Stomach smooth muscle (tissue), 2 donors: ENCODE results near the gene ENG.

ENCODE experiments used
- H3K27ac ChIP-seq: one replicate; pipeline ENCODE4 v1.7.0; 2013; ENCODE audit warnings: mild to moderate bottlenecking, low read length, inconsistent platforms
- H3K27me3 ChIP-seq, 2 donors: one replicate each; pipeline ENCODE4 v1.7.0; 2013; ENCODE audit warnings: low read length in 2 of 2; ENCODE audit not compliant: insufficient read depth in 2 of 2, control insufficient read depth in 1 of 2
- H3K36me3 ChIP-seq, 2 donors: one replicate each; pipeline ENCODE4 v1.7.0; 2013; ENCODE audit warnings: low read length in 2 of 2; ENCODE audit not compliant: control insufficient read depth in 2 of 2, insufficient read depth in 2 of 2
- H3K4me1 ChIP-seq: one replicate; pipeline ENCODE4 v1.7.0; 2013; ENCODE audit warnings: low read length; ENCODE audit not compliant: control insufficient read depth, insufficient read depth
- H3K4me3 ChIP-seq, 2 donors: one replicate each; pipeline ENCODE4 v1.7.0; 2013; ENCODE audit warnings: low read length in 2 of 2
- H3K9ac ChIP-seq, 2 donors: one replicate each; pipeline ENCODE4 v1.7.0; 2013; ENCODE audit warnings: low read length in 2 of 2, mild to moderate bottlenecking in 1 of 2
- H3K9me3 ChIP-seq, 2 donors: one replicate each; pipeline ENCODE4 v1.7.0; 2013; ENCODE audit warnings: low read length in 2 of 2; ENCODE audit not compliant: control insufficient read depth in 2 of 2
- donor health status: healthy.
- donor health status: Pancreatic carcinoma.

Gene ENG

DNA sequence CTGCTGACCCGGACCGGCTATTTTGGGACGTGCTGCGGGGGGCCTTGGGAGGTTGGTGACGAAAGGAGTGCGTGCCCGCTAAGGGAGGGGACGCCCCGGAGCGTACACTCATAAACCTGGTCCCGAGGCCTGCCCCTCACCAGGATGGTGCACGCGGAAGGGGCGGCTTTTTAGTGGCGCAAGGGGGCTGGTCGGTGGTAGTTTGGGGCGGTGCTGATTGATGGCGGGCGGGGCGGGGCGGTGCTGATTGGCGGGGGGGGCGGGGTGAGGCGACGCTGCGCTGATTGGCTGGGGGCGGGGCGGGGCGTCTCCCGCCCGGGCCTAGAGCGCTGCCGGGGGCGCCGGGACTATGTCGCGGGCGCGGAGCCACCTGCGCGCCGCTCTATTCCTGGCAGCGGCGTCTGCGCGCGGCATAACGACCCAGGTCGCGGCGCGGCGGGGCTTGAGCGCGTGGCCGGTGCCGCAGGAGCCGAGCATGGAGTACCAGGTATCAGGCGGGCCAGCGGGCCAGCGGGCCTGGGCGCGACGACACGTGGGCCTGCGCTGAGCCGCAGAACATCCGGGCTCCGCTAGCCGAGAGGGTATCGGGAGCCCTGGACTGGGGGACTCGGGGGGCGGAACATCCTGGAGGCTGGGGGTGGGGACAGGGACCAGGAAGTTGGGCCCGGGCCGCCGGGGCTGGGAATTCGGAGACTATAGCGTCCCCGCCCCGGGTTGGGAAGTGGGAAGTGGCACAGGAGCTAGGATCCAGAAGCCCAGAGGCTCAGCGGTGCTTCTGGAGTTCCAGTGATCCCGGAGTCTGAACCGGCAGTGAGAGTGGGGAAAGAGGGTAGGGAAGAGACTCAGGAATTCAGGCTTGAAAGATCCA is 51.6 kb downstream of the ENG start, which contains the start of gene FPGS:
Gene FPGS, plus strand, starts transcription at position 307 of the 868 bp plus-strand sequence. Its CDS starts 43 bp downstream, at position 350.
- H3K4me1 ChIP-seq = peaks cover 34% of the 10 kb centered on the region
- peak within 1 kb of the TSS; percentile 69 to 86 for H3K4me3 ChIP-seq
- no peaks in the 10 kb centered on the region for H3K27me3 ChIP-seq
- peak within 1 kb of the TSS; percentile 81 for H3K27ac ChIP-seq
- peak within 1 kb of the TSS; percentile 75 to 94 for H3K9ac ChIP-seq
- no peaks in the 10 kb centered on the region for H3K9me3 ChIP-seq
- peaks cover 9 to 13% of the 10 kb centered on the region in 2 donors for H3K36me3 ChIP-seq

DNA sequence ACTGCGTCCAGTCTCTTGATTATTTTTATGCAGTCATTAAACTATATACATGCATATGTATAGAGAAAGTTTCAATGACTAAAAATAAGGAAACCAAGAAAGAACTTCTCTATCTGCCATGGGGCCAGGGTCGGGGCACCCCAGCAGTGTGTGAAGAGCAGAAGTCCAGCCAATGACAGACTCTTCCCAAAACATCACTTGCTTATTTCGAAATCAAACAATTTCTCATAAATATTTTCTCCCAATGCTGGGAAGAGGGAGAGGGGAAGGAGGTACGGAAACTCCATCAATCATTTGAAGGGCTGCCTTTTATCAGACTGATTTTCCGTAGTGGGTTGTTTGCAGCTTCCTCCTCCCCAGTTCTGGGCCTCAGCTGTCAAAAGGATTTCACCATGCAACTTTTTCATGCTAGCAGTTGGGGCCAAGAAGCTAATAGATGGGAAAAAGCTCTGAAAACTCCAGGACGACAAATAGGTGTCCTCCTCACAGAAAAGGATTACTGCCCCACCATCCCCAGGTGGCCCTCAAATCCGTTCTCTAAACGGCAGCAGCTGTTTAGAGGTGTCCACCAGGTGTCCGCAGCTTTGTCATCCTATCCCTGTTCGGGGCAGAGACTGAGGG is 52.4 kb downstream of the ENG start:
- H3K36me3 ChIP-seq = peaks cover 3 to 7% of the 10 kb centered on the region in 2 donors
- H3K27ac ChIP-seq = peak overlapping the region; percentile 81
- H3K9ac ChIP-seq = peak overlapping the region; percentile 43 to 80
- peaks cover 29% of the 10 kb centered on the region for H3K4me1 ChIP-seq
- no peaks in the 10 kb centered on the region for H3K27me3 ChIP-seq
- no peaks in the 10 kb centered on the region for H3K9me3 ChIP-seq
- peak overlapping the region; percentile 54 to 86 for H3K4me3 ChIP-seq

DNA sequence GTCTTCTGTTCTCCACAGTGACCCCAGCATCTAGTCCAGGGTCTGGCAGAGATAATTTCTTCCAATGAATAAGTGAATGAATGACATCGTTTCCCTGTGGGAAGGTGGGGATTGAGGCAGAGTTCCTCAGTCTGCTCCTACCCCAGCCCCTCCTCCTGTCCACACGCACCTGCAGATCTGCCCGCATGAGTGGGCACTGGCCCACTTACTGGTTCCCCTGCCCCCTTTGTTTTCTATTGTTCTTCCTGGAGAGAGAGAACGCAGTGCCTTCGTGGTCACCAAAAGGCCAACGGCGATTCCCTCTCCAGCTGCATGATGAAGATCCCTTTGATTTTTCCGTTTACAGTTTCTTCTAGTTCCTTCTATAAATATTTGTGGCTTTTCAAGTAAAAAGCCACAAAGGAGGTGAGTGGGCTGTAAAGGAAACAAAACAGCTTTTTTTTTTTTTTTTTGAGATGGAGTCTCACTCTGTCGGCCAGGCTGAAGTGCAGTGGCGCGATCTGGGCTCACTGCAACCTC is 57.5 kb downstream of the ENG start:
- no peaks in the 10 kb centered on the region for H3K9me3 ChIP-seq
- peaks cover 10% of the 10 kb centered on the region for H3K4me1 ChIP-seq
- peak overlapping the region in 1 of 2 donors; percentile 29 for H3K9ac ChIP-seq
- H3K27me3 ChIP-seq = no peaks in the 10 kb centered on the region
- no peak overlapping the region for H3K27ac ChIP-seq
- H3K4me3 ChIP-seq = no peak overlapping the region
- peaks cover 0 to 6% of the 10 kb centered on the region in 2 donors for H3K36me3 ChIP-seq

GRCh38 chr9:127796225-127796813 is 58.1 kb downstream of the ENG start:
- Histone ChIP-seq H3K9me3 (no peaks in the 10 kb centered on the region), H3K36me3 (peaks cover 0 to 10% of the 10 kb centered on the region in 2 donors), H3K4me3 (no peak overlapping the region), H3K9ac (no peak overlapping the region), H3K27ac (no peak overlapping the region), H3K27me3 (no peaks in the 10 kb centered on the region), H3K4me1 (peaks cover 9% of the 10 kb centered on the region)

- H3K27ac ChIP-seq = no peak overlapping the region
- peaks cover 9% of the 10 kb centered on the region for H3K4me1 ChIP-seq
- peaks cover 18 to 26% of the 10 kb centered on the region in 2 donors for H3K36me3 ChIP-seq
- H3K9ac ChIP-seq = no peak overlapping the region
- H3K9me3 ChIP-seq = no peaks in the 10 kb centered on the region
- H3K4me3 ChIP-seq = no peak overlapping the region
- H3K27me3 ChIP-seq = no peaks in the 10 kb centered on the region
Observed at GRCh38 chr9:127794001-127794791, 60.3 kb downstream of the ENG start.

DNA sequence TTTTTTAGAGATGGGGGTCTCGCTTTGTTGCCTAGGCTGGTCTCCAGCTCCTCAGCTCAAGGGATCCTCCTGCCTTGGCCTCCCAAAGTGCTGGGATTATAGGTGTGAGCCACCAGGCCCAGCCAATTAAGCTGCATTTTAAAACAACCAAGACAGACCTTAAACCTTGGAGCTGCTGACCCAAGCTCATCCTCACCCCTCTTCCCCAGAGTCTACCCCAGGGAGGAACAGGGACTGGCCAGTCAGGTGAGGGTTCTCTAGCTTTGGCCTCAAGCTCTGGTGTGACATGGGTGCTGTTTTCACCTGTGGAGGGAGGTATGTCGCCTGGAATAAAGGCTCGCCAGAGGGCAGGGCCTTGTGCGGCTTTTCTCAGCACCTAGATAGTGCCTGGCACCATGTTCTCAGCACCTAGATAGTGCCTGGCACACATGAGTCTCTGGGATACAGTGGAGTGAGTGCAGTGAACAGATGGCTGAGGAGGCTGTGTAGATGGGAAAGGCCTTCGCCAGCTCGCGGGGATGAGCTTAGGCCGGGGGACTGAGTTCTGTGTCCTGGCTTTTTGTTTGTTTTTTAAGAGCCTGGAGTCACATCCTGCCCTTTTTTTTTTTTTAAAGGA is 61.3 kb downstream of the ENG start:
- H3K9ac ChIP-seq = peak overlapping the region in 1 of 2 donors; percentile 21
- peaks cover 9% of the 10 kb centered on the region for H3K4me1 ChIP-seq
- peaks cover 28 to 35% of the 10 kb centered on the region in 2 donors for H3K36me3 ChIP-seq
- no peaks in the 10 kb centered on the region for H3K27me3 ChIP-seq
- no peak overlapping the region for H3K27ac ChIP-seq
- H3K4me3 ChIP-seq = no peak overlapping the region
- no peaks in the 10 kb centered on the region for H3K9me3 ChIP-seq

DNA sequence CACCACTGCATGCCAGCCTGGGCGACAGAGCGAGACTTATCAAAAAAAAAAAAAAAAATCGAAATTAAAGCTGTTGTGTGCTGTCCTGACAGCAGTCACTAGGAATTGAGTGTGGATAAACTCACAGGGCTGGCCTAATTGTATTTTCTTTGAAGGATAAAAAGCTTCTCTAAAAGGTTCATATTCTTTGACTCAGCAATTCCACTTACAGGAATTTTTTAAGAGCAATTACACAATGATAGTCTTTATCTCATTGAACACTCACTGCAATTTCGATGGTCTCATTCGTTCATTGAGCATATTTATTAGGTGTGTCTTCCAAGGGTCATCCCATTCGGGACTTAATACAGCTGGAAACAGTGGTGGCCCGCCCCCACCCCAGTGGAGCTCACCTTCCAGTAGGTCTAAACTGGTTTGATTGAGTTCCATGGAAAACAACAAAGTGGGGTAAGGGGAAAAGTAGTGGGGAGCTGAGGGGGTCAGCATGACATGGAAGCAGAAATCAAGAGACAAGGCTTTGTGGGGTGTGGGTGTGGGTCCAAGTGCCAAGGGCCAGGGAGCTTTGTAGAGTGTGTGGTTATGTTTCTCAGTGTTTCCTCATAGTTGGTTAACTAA is 61.9 kb downstream of the ENG start:
- H3K27ac ChIP-seq = no peak overlapping the region
- H3K4me1 ChIP-seq = peaks cover 15% of the 10 kb centered on the region

GRCh38 chr9:127791085-127791484 is 63.4 kb downstream of the ENG start:
- Histone ChIP-seq H3K4me1 (peaks cover 17% of the 10 kb centered on the region), H3K36me3 (peaks cover 39 to 45% of the 10 kb centered on the region in 2 donors), H3K27ac (no peak overlapping the region), H3K9me3 (no peaks in the 10 kb centered on the region), H3K9ac (no peak overlapping the region), H3K4me3 (no peak overlapping the region), H3K27me3 (no peaks in the 10 kb centered on the region)

More for the DNA sequence above, 61.9 kb downstream of the ENG start:
- H3K4me3 ChIP-seq = no peak overlapping the region
- no peaks in the 10 kb centered on the region for H3K9me3 ChIP-seq
- no peaks in the 10 kb centered on the region for H3K27me3 ChIP-seq
- H3K36me3 ChIP-seq = peaks cover 34 to 41% of the 10 kb centered on the region in 2 donors
- no peak overlapping the region for H3K9ac ChIP-seq

DNA sequence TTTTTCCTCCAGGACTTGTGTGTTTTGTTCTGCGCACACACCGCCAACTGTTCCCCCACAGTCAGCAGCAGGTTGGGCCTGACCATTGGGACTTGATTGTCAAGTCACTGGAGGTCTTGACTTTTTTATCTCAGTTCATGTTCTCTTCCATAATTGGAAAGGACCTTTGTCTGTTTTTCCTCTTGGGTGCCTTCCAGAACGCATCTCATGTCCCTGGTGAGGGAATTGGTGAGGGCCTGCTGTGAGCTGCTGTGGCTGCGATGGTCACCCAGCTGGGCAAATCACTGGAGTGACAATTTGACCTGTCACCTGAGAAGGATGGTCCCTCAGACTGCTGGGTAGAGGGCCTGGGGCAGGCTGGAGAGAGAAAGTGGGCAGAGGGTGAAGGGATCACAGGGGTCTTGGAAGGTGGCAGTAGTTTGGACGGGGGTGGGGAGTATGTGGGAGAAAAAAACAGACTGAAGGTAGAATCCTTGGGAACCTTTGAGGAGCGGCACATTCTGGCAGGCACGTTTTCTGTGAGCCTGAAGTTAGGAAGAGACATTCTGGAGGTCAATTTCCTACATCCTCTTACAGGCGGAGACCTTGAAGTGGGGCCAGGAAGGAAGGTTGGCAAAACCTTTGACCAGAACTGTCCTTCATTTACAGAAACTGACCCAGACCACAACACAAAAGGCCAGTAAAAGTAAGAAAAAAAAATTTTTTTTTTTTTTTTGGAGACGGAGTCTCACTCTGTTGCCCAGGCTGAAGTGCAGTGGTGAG is 64.2 kb downstream of the ENG start:
- Histone ChIP-seq H3K9me3 (no peaks in the 10 kb centered on the region), H3K4me1 (peaks cover 17% of the 10 kb centered on the region), H3K4me3 (no peak overlapping the region), H3K36me3 (peaks cover 39 to 45% of the 10 kb centered on the region in 2 donors), H3K9ac (no peak overlapping the region), H3K27me3 (no peaks in the 10 kb centered on the region), H3K27ac (peak overlapping the region; percentile 49)
